ENCODE data around the gene ZPBP2. TPM values are rescaled to one million over a fixed set of nuclear protein-coding genes. Genes with fewer than 3 reads are reported as not detected.

Gene ZPBP2
- total and polyA plus RNA-seq, 2 of the 13 experiments (the other 11 are each of a cell fraction or from before 2014, with no cell fraction given), result not detected

DNA sequence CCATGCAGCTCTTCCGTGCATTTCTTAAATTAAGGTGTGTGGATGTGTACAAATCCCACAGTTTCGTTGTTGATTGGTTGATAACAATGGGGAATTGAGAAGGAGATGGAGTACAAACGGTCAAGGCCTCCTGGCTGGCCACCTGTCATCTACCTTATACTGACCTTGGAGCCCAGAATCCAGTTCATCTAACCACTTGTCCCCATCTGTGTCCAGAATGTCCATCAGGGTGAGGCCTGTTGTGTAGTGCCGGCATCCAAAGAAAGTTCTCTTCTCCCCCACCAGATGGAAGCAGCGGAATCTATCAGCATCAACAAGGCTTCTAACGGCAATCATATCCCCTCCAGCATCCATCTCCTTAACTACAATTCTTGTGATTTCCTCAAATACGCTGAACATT is 48.9 kb downstream of the ZPBP2 start (continued):
- TF ChIP-seq ARID4A (CRISPR knock-in tag; IDR thresholded peaks at IDR 0.05; ENCODE audit: borderline replicate concordance), result peak; percentile 44; the same call in 1 of the 2 replicates
- TF ChIP-seq RELA (CRISPR knock-in tag; IDR thresholded peaks at IDR 0.05), result no peak
- TF ChIP-seq GATAD1 (CRISPR knock-in tag; IDR thresholded peaks at IDR 0.05), result no peak
- TF ChIP-seq NR2F6 (IDR thresholded peaks at IDR 0.05), result no peak
- TF ChIP-seq NR2F6 (CRISPR knock-in tag; IDR thresholded peaks at IDR 0.05), result peak; percentile 40; the same call in 1 of the 2 replicates
- TF ChIP-seq SOX6 (IDR thresholded peaks at IDR 0.05), result no peak
- TF ChIP-seq SOX6 (CRISPR knock-in tag; IDR thresholded peaks at IDR 0.05), result 0 out of 2 replicates have a peak, but pooled peaks have one; percentile 34
- 0 out of 2 replicates have a peak, but pooled peaks have one; percentile 63 for TF ChIP-seq CC2D1A (CRISPR knock-in tag; IDR thresholded peaks at IDR 0.05)
- peak; percentile 64; the same call in 1 of the 2 replicates for TF ChIP-seq RAD21 (CRISPR knock-in tag; IDR thresholded peaks at IDR 0.05)
- peak; percentile 40 for TF ChIP-seq ASH2L (IDR thresholded peaks at IDR 0.05; ENCODE audit: insufficient read length, low read depth, low read length)
- TF ChIP-seq REXO4 (CRISPR knock-in tag; IDR thresholded peaks at IDR 0.05; ENCODE audit: borderline replicate concordance), result no peak
- TF ChIP-seq, protein P1, sequence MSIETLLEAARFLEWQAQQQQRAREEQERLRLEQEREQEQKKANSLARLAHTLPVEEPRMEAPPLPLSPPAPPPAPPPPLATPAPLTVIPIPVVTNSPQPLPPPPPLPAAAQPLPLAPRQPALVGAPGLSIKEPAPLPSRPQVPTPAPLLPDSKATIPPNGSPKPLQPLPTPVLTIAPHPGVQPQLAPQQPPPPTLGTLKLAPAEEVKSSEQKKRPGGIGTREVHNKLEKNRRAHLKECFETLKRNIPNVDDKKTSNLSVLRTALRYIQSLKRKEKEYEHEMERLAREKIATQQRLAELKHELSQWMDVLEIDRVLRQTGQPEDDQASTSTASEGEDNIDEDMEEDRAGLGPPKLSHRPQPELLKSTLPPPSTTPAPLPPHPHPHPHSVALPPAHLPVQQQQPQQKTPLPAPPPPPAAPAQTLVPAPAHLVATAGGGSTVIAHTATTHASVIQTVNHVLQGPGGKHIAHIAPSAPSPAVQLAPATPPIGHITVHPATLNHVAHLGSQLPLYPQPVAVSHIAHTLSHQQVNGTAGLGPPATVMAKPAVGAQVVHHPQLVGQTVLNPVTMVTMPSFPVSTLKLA (IDR thresholded peaks at IDR 0.05), result no peak
- no peak for TF ChIP-seq ZNF274 (CRISPR knock-in tag; IDR thresholded peaks at IDR 0.05)
- 0 out of 2 replicates have a peak, but pooled peaks have one; percentile 16 for TF ChIP-seq ZNF574 (CRISPR knock-in tag; IDR thresholded peaks at IDR 0.05)
- peak; percentile 55; the same call in 1 of the 2 replicates for TF ChIP-seq MED1 (CRISPR knock-in tag; IDR thresholded peaks at IDR 0.05)
- TF ChIP-seq, protein P2, sequence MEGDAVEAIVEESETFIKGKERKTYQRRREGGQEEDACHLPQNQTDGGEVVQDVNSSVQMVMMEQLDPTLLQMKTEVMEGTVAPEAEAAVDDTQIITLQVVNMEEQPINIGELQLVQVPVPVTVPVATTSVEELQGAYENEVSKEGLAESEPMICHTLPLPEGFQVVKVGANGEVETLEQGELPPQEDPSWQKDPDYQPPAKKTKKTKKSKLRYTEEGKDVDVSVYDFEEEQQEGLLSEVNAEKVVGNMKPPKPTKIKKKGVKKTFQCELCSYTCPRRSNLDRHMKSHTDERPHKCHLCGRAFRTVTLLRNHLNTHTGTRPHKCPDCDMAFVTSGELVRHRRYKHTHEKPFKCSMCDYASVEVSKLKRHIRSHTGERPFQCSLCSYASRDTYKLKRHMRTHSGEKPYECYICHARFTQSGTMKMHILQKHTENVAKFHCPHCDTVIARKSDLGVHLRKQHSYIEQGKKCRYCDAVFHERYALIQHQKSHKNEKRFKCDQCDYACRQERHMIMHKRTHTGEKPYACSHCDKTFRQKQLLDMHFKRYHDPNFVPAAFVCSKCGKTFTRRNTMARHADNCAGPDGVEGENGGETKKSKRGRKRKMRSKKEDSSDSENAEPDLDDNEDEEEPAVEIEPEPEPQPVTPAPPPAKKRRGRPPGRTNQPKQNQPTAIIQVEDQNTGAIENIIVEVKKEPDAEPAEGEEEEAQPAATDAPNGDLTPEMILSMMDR (CRISPR knock-in tag; IDR thresholded peaks at IDR 0.05), result peak; percentile 87
- no peak for TF ChIP-seq GTF3A (CRISPR knock-in tag; conservative IDR thresholded peaks at IDR 0.05)
